HepG2 (cell line): ENCODE measurements around the gene SLC9A8.

Experiments
- DR1 ChIP-seq: sonication (generic); formaldehyde crosslinking; IDR thresholded peaks from 2 replicates; pipeline ENCODE4 v1.8.0; 2021; ENCODE audit warnings: mild to moderate bottlenecking, missing genetic modification reagents, inconsistent platforms
- FOXA3 ChIP-seq: IDR thresholded peaks from 2 replicates; pipeline ENCODE4 v1.6.1; 2016; ENCODE audit warnings: missing genetic modification reagents, missing compliant biosample characterization
- FOXM1 ChIP-seq: sonication (generic); formaldehyde crosslinking; IDR thresholded peaks from 2 replicates; pipeline ENCODE4 v1.5.0; 2020; ENCODE audit warnings: missing genetic modification reagents
- POLR2A ChIP-seq, 2 experiments: IDR thresholded peaks; 2 replicates each; pipeline ENCODE4 v1.6.1; 2011; ENCODE audit warnings: low read depth in 2 of 2, low read length in 2 of 2, mild to moderate bottlenecking in 1 of 2, moderate library complexity in 1 of 2; ENCODE audit not compliant: insufficient read depth in 1 of 2
- POLR2AphosphoS5 ChIP-seq: IDR thresholded peaks from 2 replicates; pipeline ENCODE4 v1.6.1; 2012; ENCODE audit warnings: low read depth, low read length
- RBAK ChIP-seq: sonication (generic); formaldehyde crosslinking; IDR thresholded peaks from 2 replicates; pipeline ENCODE4 v1.5.1; 2020; ENCODE audit warnings: mild to moderate bottlenecking, missing genetic modification reagents
- RBM39 ChIP-seq: fragments of 200-400 bp; formaldehyde crosslinking; IDR thresholded peaks from one replicate; pipeline ENCODE4 v1.6.1; 2018; ENCODE audit warnings: antibody characterized with exemption, mild to moderate bottlenecking, low read depth, low read length; ENCODE audit not compliant: poor library complexity, severe bottlenecking
- ZNF121 ChIP-seq: sonication (generic); formaldehyde crosslinking; IDR thresholded peaks from 2 replicates; pipeline ENCODE4 v1.5.0; 2020; ENCODE audit warnings: mild to moderate bottlenecking, missing genetic modification reagents
- ZNF572 ChIP-seq: sonication (generic); formaldehyde crosslinking; IDR thresholded peaks from 2 replicates; pipeline ENCODE4 v1.5.1; 2020; ENCODE audit warnings: mild to moderate bottlenecking, missing genetic modification reagents
- ZNF580 ChIP-seq: IDR thresholded peaks from 2 replicates; pipeline ENCODE4 v1.6.1; 2016; ENCODE audit warnings: low read depth, borderline replicate concordance

DNA sequence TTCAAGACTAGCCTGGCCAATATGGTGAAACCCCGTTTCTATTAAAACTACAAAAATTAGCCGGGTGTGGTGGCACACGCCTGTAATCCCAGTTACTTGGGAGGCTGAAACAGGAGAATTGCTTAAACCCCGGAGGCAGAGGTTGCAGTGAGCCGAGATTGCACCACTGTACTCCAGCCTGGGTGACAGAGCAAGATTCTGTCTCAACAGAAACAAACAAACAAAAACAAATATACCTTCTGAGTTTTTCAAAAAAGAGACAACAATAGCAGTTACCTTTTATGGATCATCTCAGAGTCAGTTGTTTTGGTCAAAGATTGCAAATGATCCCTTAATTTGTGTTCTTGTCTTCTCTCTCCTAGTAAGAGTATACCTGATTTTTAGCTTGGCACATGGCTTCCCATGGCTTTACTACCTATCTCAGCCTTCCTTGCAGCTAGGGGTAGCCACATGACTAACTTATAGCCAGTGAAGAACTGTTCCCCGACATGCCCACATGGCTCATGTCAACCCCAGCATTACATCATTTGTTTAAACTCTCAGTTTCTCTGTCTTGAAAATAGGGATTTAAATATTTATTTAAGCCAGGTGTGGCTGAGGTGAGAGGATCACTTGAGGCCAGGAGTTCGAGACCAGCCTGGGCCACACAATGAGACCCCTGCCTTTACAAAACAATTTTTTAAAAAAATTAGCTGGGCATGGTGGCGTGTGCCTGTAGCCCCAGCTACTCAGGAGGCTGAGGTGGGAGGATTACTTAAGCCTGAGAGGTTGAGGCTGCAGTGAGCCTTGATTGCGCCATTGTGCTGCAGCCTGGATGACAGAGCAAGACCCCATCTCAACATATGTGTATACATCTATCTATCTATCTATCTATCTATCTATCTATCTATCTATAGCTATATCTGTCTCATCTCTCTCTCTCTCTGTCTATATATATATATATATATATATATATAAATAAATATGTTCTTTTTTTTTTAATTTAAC, 25.0 kb upstream of the SLC9A8 start:
- TF ChIP-seq RBAK (CRISPR knock-in tag) = no peak
- TF ChIP-seq DR1 = no peak
- no peak for TF ChIP-seq POLR2A (IDR thresholded peaks at IDR 0.05; ENCODE audit: insufficient read depth in 1 of 2, low read depth in 2 of 2, low read length in 2 of 2)
- TF ChIP-seq ZNF572 = no peak
- no peak for TF ChIP-seq FOXA3
- no peak for TF ChIP-seq POLR2AphosphoS5
- no peak for TF ChIP-seq ZNF121 (CRISPR knock-in tag)
- no peak for TF ChIP-seq RBM39
- no peak for TF ChIP-seq ZNF580
- TF ChIP-seq FOXM1 (CRISPR knock-in tag) = no peak
